Spleen (tissue), 7 donors: Measurements from ENCODE around the gene EML6.

Experiments
- CTCF ChIP-seq, 11 experiments: fragments of 200-600 bp in 7 of 11; fragments of 450-650 bp in 4 of 11; sonication (generic) in 4 of 11; IDR thresholded peaks in 8 of 11; conservative IDR thresholded peaks in 3 of 11; 1 replicate in 7 of 11; 2 replicates in 4 of 11; pipeline versions ENCODE4 v1.4.0 to v1.8.0; 2016 to 2021; ENCODE audit warnings: antibody characterized with exemption in 11 of 11, inconsistent platforms in 4 of 11, mild to moderate bottlenecking in 1 of 11
- POLR2A ChIP-seq, 3 donors: fragments of 450-650 bp; IDR thresholded peaks; one replicate each; pipeline ENCODE4 v1.5.1; 2017; ENCODE audit warnings: antibody characterized with exemption in 3 of 3, mild to moderate bottlenecking in 1 of 3
- donor health status: DM: no; HTN: no; CAD: no; lungs with moderate emphysema.
- donor health status: DM: no; HTN: no; CAD: no.
- donor health status: DM: no; HTN: no; CAD: no.

- TF ChIP-seq CTCF (IDR thresholded peaks at IDR 0.05 in 8 of 11, conservative IDR thresholded peaks at IDR 0.05 in 3 of 11) (no peak), POLR2A (IDR thresholded peaks at IDR 0.05) (no peak)
Measured at GRCh38 chr2:54962511-54962910, 239.0 kb downstream of the EML6 start.
